Renal cortical epithelial cell (primary cell): ENCODE measurements around the gene CLEC16A. TPM values are rescaled to one million over a fixed set of nuclear protein-coding genes. Genes with fewer than 3 reads are reported as not detected.

Experiments used
- DNase-seq: peaks from one replicate; pipeline ENCODE4 v3.0.0-alpha.2; 2011; ENCODE audit warnings: low read depth
- total RNA-seq: library from RNA; depleted of rRNA; stranded (reverse); fragments of >200 nt; gene quantifications from 2 replicates; pipeline ENCODE4 v1.2.3, GENCODE V29; 2014

CLEC16A gene
- total RNA-seq, 1 donor from 2014 or later: 48.3 TPM

DNA sequence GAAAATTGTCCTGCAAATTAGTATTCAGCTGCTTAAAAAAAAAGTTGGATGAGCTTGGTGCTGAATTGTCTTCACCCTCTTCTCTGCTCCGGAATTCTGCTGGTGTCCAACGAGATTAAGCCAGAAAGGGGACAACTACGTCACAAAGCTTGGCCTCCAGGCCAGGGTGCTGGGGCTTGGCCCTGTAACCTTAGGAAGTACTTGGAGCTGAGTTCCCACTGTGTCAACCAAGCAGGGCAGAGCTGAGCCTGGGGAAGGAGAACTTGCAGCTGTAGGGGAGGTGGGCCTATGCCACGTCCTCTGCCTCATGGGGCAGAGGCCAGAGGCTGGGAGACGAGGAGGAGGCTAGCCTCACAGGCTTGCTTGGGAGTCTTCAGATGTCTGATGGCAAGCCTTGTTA lies 71.2 kb downstream of the CLEC16A start:
- DNase-seq: no peak

DNA sequence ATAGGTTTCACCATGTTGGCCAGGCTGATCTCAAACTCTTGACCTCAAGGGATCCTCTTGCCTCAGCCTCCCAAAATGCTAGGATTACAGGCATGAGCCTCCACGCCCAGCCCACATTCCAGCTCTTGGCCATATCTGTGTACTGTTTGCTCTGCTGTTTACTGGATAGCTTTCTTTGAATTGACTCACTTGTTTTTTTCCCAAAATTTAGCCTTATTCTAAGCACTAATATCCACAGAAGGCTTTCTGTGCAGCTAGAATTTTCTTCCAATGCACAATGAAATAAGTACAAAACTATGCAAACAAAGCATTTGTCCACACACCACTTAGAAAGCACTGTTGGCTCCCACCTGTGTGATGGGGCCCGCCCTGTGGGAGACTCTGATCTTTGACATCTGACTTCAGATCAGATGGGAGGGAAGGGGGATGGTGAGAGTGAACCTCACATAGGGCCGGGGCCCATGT lies 72.2 kb downstream of the CLEC16A start:
- no peak for DNase-seq

DNA sequence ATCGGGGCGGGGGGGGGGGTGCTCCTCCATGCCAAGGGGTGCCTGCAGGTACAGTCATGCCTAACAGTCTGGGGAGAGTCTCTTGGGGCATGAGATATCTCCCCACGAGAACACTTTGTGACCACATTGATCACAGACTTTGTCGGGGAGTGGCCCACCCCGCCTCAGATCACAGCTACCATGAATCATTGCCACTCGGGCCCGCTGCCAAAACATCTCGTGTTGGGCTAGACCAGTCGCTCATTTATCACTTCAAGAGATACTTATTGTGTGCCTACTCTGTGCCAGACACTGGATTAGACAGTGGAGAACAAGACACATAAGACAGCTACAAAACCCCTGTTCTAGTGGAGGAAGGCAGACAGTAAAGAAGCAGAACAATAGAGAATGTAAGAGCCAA lies 72.6 kb downstream of the CLEC16A start:
- peak; percentile 51 for DNase-seq

DNA sequence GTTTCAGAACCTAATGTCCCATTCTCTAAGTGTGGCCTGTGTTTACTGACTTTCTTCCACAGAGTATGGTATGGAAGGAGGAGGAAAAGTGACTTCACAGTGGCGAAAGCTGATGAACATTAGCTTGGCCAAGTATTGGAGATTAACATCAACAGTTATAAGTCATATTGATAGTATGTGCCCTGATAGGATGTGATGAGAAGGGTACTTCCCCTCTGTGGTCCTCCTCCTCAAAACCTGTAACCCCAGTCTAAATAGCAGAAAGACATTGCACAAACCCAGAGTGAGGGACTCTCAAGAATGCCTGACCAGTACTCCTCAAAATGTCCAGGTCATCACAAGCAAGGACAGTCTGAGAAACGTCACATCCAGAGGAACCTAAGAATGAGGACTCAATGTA lies 73.1 kb downstream of the CLEC16A start:
- DNase-seq: no peak

DNA sequence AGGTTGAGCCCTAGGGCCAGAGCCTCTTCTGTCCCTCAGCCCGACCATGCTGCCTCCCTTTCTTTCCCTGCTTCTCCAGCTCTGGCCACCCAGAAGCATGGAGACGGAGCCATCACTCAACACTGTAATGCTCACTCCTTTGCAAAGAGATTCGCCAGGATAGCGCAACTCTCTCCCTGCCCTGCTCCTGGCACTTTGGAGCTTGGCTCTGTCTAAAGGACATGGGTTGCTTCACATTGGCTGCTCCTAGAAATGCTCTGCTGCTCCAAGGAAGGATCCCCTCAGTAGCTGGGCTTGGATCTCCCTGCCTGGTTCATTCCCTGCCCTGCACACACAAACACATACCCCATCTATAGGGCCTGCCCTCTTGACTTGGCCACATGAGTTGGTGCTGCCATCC lies 76.0 kb downstream of the CLEC16A start:
- DNase-seq: no peak

DNA sequence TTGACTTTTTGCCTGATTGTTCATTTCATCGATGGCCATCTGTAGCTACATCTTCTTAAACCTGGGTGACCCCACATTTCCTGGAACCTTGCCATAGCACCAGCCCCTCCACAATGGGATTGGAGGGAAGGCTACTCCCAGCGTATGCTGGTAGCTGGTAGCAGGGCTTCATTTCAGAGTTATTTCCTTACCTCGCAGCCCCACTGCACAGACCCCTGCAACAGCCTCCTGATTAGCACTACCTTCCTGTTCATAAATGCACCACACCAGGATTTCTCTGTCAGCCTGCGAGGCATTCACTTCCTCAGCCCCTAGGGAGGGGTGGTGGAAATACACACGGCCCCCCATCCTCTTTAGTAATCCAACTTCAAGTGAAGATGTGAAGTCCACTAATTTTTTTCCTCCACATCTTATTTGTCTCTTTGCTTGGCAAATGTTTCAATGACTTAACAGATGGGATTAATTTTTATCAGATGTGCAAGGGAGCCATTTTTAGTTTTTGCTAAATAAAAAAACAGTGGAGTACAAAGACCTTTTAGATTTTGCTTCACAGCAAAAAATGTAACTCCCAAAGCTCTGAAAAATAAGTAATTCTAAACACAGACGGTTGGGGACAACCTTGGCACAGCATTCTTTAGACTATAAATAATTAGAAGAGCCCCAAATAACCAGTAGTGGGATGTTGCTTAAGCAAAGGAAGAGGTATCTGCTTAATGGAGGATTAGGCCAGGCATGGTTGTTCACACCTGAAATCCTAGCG lies 76.6 kb downstream of the CLEC16A start:
- DNase-seq: no peak

DNA sequence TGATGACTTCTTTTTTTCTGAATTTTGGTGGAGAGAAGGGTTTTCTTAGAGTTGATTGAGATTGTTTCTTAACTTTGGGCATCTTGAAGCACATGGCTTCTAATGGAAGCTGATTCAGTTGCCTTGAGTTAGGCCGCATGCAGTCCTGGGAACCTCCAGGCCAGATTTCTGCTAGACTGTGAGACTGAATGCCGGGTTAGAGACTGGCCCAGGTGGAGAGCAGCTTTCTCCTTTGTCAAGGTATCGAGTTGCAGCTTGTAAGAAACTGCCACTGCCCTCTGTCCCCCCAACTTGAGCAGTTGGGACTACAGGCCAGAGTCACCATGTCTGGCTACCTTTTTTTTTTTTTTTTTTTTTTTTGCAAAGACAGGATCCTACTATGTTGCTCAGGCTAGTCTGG lies 77.6 kb downstream of the CLEC16A start:
- no peak for DNase-seq

DNA sequence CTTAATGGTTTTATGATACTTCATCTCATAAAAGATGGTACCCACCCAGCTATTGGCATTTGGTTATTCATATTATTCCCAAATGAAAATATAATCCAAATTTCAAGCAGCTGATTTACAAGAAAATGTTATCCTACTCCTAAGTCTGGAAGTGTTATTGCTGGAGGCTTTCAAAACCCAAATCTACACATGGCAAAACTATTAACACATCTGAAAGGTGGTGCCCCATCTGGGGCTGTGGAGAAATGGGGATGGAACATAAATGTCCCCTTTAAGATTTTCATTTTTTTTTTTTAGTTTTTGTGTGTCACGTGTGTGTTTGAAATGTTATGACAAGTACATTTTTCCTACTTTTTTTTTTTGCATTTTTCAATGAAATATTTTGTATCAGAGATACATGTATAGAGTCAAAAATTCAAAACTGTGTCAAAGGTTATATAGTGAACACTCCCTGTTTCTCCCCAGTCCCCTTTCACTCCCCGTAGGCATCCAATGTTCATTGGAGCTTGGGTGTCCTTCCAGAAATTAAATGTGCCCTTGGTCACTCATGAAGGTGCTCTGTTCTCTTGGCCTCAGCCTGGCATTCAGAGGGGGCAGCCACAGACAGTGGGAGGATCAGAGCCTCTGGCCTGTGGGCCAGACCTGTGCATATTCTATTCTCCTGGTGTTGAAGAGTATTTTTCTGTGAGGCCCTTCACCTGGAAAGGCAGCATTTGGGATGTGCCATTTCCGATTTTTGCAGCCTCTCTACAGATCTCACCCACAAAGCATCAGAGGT lies 79.1 kb downstream of the CLEC16A start:
- no peak for DNase-seq

DNA sequence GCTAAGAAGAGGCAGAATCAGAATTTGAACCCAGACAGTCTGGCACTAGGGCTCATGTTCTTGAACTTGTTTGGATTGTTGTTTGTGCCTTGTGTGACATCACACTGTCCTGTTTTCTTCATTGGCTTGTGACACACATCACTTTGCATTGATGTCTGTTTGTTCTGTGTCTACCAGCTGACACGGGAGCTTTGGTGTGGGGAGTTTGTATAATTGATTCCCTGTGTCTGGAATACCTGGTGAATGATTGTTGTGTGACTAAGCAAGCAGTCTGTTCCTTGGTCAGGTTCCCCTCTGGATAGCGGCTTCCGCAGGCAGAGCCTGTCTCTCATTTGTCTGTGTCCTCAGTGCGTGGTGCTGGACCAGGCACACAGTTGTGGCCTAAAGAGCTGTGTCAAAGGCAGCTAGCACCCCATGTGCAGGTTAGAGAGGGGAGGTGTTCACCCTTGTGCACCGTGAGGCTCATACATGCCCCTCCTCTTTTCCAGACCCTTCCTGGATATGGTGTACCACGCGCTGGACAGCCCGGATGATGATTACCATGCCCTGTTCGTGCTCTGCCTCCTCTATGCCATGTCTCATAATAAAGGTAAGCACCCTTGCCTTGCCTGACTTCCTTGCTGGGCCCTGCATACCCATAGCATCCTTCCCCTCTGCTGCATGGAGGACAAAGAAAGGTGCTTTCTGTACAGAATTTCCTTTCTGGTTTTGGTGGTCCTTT lies 80.1 kb downstream of the CLEC16A start:
- DNase-seq: peak; percentile 97

DNA sequence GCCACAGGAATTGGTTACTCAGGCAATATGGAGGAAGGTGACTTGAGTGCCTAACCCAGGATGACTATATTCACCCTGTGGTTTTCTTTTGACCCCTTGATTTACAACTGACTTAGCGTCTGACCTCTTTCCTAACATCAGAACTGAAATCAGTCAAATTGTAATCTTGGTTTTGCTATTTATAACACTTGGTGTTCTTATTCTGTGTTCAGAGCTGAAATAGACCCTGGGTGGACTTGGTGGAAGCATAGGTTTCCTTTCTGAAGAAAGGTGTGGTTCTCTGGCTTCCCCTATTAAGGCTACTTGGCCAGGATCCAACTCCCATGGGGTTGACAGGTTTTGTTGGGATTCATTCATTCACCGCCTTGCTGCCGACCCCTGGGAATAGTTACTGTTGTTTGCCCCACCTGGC lies 80.8 kb downstream of the CLEC16A start:
- DNase-seq: peak; percentile 91

DNA sequence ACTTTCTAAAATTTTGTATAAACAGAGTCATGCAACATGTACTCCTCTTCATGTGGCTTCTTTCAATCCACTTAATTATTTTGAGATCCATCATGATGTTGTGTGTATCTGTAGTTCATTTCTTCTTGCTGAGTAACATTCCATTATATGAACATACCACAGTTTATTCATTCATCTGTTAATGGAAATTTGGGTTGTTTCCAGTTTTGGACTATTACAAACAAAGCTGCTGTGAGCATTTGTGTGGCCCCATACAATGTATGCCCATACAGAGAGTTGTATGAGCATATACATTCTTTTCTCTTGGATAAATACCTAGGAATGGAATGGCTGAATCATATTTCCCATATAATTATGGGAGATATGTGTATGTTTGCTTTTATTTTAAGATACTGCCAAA lies 85.6 kb downstream of the CLEC16A start:
- DNase-seq: no peak

DNA sequence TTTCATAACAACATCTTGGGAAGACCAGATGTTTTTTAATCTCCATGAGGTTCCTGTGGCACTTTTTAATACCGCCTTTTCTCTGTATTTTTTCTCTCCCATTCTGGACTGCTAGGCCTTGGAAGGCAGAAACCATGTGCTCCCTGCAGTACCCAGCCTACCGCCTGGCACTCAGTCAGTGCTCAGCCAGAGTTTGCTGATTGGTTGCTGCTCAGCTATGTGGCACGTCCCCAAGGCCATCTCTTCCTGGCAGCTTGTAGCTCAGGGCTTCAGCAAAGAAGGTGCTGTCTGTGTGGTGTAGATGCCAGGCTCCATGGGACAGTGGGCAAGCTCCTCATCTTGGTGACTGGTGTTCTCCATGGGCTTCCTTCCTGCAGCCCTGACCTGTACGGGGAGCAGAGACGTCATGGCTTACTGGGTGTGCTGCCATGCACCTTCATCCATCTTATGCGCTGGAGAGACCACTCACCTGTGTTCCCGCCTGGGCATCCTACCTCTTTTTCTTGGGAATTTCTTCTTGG lies 86.7 kb downstream of the CLEC16A start:
- no peak for DNase-seq

DNA sequence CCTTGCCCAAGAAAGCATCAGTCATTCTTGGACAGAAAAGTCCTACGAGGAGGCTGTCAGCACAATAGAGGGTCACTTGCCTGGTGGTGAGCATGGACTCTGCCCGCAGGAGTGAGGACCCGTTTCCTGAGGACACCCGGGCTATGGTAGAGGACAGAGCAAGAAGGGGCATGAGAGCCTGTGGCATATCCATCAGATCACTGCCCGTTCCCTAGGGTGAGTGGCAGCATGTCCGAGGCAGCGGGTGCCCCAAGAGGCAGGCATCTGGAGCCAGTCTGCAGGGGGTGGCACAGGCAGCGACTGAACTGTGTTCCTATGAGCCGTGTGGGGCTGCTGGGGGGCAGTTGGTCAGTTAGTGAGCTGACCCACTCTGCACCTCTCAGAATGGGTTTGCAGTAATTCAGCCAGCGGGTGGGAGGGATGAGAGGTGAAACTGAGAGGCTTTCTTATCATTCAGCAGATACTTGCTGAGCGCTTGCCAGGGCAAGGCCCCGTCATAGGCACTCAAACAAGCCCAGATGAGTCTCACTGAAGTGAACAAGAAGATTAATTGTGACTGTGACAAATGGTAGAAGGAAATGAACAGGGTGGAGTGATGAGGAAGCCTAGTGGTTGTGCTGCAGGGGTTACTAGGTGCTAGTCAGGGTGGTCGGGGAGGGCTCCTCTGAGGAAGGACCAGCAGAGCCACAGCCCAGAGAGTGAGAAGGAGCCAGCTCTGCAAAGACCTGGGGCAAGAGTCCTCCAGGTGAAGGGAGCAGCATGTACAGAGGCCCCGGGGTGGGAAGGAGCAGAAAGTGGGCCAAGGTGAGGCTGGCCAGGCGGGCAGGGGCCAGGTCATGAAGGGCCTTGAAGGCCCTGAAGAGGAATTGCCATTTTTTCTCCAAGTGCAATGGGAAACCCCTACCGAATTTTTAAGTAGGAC lies 87.9 kb downstream of the CLEC16A start:
- no peak for DNase-seq

DNA sequence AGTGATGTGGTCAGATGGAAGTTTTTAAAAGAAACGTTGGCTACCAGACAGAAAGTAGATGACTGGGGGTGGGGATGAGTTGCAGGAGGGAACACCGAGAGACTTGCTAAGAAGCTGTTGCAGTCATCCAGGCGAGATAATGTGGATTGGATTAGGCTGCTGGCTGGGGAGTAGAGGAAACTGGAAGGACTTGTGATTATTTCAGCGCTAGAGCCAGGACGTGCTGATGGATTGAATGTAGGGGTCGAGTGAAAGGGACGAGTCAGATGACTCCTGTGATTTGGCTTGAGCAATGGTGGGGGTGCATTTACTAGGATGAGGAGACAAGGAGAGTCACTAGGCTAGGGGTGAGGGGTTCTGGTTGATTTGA lies 88.5 kb downstream of the CLEC16A start:
- DNase-seq: no peak

DNA sequence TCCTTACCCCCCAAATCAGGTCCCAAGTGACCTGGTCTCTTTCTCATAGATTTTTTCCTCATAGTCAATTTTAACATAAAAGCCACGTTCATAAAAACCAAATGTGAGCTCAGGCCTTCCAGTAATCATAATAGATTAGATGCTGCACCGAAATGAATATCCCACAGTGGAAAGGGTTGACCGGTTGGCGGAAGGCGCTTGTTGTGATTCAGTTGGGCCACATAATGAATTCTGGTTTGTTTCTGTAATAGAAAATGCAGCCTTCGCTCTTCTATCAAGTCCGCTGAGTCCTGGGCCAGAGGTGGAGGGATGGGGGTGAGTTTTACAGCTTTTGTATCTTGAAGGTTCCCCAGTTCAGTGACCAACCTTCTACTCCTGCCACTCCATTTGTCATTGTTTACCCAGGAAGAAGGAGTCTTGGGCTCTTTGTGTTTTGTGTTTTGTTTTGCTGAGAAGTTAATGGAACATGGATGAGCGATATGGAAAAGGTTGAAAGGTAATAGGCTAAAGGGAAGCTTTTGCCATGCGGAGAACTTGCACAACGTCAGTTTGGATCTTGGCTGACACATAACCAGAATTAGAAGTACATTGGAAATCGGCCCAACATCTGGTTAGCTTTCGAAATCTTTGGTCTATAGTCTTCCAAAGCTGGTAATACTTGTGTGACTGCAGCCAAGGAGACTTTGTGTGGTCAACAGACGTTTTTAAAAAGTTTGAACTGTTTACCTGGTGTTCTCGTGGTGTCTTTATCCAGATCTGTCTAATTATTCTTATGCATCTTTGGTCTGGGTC lies 89.5 kb downstream of the CLEC16A start:
- DNase-seq: peak; percentile 35

DNA sequence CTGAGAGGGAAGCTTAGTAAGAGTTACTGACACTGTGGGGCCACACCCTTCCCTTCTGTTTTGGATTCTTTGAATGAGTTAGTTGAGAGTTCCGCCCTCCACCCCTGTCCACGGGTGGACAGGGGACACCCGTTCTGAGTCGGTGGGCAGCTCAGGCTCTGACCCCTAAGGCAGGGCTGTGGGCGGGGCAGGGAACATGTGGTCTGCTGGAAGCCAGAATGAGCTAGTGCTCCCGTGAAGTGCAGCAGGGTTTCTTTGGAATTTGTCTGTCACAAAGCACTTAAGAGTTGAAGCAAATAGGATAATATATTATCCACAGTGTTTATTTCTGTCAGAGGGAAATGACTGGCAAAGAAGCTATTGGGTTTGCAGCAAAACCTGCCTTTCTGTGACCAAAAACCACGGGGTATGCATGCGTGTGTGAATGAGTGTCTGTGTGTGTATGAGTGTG lies 90.1 kb downstream of the CLEC16A start:
- DNase-seq: no peak

DNA sequence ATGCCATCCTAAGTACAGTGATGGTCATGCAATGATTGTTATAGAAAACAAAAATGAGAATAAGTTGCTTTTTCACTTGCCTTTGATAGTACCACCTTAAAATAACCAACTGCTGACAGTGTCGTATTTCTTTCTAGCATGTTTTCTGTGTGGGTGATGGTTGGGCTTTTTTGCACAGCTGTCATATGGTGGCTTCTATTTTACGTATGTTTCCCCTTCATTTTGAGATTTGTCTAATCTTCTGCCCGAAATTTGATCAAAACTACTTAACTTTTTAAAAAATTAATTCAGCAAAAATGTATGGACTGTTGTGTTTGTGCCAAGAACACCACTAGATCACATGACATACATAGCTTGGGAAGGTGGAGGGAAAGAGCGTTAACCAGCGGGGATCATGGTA lies 90.7 kb downstream of the CLEC16A start:
- DNase-seq: no peak

DNA sequence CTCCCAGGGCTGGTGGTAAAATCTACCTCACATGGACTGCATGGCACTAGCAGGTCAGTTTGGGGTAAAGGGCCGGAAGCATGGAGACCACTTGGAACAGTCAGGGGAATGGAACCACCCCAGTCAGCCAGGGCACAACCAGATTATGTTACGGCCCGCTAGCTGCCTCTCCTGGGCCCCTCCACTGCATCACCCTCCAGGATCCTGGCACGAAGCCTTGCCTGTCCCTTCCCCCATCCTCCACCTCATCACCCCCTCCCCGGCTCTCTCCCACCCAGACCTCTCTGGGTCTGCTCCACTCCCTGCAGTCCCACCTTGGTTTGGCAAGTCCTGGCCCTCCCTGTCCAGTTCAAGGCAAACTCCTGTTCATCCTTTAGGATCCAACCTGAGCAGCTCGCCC lies 91.7 kb downstream of the CLEC16A start:
- no peak for DNase-seq

DNA sequence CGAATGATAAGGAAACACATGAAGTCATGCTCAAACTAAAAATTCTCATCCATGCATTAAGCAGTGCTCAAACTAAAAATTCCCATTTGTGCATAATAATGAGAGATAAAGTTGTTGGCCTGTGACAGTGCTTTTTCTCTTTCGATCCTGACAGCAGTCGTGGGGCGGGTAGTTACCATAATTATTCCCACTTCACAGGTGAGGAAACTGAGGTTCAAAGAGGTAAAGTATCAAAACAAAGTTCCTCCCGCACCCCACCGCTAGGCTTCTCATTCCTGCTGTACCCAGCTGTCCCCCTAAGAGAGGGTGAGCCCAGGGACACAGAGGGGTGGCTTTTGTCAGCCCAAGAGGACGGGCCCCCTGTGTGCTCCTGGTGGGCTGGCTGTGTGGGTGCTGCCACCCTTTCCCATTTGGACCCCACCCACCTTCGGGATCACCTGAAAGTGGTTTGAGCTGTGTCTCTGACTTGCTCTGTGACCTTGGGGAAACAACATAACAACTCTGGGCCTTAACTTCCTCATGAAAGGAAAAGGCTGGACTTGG lies 92.6 kb downstream of the CLEC16A start:
- no peak for DNase-seq

DNA sequence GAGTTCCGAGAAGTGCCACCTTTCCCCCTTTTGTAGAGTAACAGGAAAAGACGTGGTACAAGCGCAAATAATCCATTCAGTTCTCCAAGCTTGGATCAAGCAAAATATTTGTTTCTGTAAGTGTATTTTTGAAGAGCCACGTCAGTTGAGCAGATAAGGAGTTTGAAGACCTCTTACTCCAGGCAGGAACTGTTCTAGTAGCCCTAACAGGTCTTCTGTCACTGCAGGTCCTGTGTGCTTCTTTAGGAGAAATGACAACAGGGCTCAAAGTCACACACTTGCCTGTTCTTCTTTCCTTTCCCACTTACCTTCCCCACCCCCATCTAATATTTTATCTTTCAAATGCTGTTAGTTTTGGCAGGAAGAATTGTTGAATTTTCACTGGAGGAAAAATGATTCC lies 93.9 kb downstream of the CLEC16A start:
- DNase-seq: no peak
